AG10803 (cell line): Measurements from ENCODE around the gene RSRC2.
"Not testable (repeated sequence)": the region's sequence is repeated elsewhere in the genome, so short reads cannot be mapped to it uniquely, and the experiment has no call there.

Source experiments
- DNase-seq: peaks from one replicate; pipeline ENCODE4 v3.0.0; 2010; ENCODE audit warnings: low read depth
- H3K4me3 ChIP-seq: 2 replicates; pipeline ENCODE4 v1.5.1; 2011; ENCODE audit warnings: mild to moderate bottlenecking, low read length, control low read depth
- CTCF ChIP-seq: conservative IDR thresholded peaks from 2 replicates; pipeline ENCODE4 v1.5.1; 2011; ENCODE audit warnings: mild to moderate bottlenecking, low read length, control low read depth, inconsistent platforms

RSRC2 gene

GRCh38 chr12:122481861-122482260 lies 44.9 kb downstream of the RSRC2 start:
- TF ChIP-seq CTCF: no peak
- DNase-seq: no peak
- no peak overlapping the region for H3K4me3 ChIP-seq

- DNase-seq: no peak
- no peak overlapping the region for H3K4me3 ChIP-seq
- no peak for TF ChIP-seq CTCF
These were observed 46.0 kb downstream of the RSRC2 start for GRCh38 chr12:122480753-122481152.

- H3K4me3 ChIP-seq: no peak overlapping the region
- TF ChIP-seq CTCF: no peak
- DNase-seq: no peak
These were observed 52.4 kb downstream of the RSRC2 start for GRCh38 chr12:122474324-122474716.

GRCh38 chr12:122473543-122474323 lies 53.0 kb downstream of the RSRC2 start:
- TF ChIP-seq CTCF: no peak
- no peak for DNase-seq
- no peak overlapping the region for H3K4me3 ChIP-seq

- peak; percentile 92 for TF ChIP-seq CTCF
- DNase-seq: peak; percentile 79
- H3K4me3 ChIP-seq: no peak overlapping the region
These were observed 55.2 kb downstream of the RSRC2 start for GRCh38 chr12:122471324-122472226.

GRCh38 chr12:122470576-122470975 lies 56.2 kb downstream of the RSRC2 start:
- not testable (repeated sequence) for DNase-seq, H3K4me3 ChIP-seq

- H3K4me3 ChIP-seq, DNase-seq: not testable (repeated sequence)
These were observed 56.9 kb downstream of the RSRC2 start for GRCh38 chr12:122469856-122470255.

GRCh38 chr12:122467983-122468382 lies 58.8 kb downstream of the RSRC2 start:
- DNase-seq: no peak
- no peak for TF ChIP-seq CTCF

GRCh38 chr12:122464317-122465042 lies 62.3 kb downstream of the RSRC2 start:
- not testable (repeated sequence) for H3K4me3 ChIP-seq
- DNase-seq: peak; percentile 95

More at GRCh38 chr12:122467983-122468382, 58.8 kb downstream of the RSRC2 start:
- no peak overlapping the region for H3K4me3 ChIP-seq
